ENCODE results near the gene PTGIR.

Gene PTGIR

DNA sequence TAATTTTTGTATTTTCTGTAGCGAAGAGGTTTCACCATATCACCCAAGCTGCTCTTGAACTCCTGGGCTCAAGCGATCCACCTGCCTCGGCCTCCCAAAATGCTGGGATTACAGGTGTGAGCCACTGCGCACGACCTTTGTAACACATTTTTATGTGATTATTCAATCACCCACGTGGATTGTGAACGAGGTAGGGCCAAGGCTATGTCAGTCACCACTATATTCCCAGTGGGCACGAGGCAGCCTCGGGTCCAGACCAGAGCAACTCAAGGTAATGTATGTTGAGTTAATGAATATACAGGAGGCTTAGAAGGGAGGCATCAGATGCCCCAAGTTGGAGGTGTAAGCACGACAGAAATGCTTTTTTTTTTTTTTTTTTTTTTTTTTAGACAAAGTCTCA lies 8.9 kb downstream of the PTGIR start:
- TF ChIP-seq, protein P1, sequence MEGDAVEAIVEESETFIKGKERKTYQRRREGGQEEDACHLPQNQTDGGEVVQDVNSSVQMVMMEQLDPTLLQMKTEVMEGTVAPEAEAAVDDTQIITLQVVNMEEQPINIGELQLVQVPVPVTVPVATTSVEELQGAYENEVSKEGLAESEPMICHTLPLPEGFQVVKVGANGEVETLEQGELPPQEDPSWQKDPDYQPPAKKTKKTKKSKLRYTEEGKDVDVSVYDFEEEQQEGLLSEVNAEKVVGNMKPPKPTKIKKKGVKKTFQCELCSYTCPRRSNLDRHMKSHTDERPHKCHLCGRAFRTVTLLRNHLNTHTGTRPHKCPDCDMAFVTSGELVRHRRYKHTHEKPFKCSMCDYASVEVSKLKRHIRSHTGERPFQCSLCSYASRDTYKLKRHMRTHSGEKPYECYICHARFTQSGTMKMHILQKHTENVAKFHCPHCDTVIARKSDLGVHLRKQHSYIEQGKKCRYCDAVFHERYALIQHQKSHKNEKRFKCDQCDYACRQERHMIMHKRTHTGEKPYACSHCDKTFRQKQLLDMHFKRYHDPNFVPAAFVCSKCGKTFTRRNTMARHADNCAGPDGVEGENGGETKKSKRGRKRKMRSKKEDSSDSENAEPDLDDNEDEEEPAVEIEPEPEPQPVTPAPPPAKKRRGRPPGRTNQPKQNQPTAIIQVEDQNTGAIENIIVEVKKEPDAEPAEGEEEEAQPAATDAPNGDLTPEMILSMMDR (conservative IDR thresholded peaks at IDR 0.05; ENCODE audit: low read length): no peak
- no peak for DNase-seq (ENCODE audit: low read depth)
- no peak overlapping the region for H3K4me3 ChIP-seq (ENCODE audit: low read length)

DNA sequence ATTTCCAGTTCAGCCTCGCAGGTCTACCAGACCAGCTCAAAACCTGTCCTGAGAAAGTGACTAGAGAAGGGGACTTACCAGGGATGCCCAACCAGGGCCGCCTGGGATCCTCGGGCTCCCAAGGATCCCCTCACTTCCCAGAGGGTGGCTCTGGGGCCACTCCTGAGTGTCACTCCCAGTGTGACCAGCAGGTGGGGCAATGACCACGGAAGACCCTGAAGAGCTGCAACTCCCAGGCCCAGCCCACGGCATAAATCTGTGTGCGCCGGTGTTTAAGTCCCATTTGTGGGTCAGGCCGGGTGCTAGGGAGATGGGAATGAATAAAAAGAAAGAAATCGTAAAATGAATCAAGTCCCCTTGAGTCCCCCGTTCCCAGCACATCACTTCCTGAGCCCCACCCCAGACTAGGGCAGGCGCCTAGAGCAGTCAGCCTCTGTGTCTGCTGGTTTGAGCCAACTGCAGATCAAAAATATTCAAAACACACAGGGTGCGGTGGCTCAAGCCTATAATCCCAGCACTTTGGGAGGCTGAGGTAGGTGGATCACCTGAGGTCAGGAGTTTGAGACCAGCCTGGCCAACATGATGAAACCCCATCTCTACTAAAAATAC lies 10.7 kb downstream of the PTGIR start:
- no peak overlapping the region for H3K4me3 ChIP-seq (ENCODE audit: low read length)
- TF ChIP-seq, protein P1 (conservative IDR thresholded peaks at IDR 0.05; ENCODE audit: low read length): peak; percentile 85
- peak; percentile 77 for DNase-seq (ENCODE audit: low read depth)

DNA sequence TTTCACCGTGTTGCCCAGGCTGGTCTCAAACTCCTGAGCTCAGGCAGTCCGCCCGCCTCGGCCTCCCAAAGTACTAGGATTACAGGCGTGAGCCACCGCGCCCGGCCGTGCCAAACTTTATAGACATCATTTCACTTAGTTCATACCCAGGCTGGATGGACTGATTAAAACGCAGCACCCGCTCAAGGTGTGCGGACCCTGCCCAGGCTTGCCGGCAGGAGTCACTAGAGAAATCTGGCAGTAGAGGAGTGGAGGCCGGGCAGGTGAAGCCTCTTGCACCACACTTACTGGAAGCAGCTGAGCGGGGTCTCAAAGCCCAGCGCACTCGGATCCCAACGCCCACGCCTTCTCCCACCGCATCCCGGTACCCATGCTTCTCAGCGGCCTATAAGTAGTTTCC lies 11.4 kb downstream of the PTGIR start:
- TF ChIP-seq, protein P1 (conservative IDR thresholded peaks at IDR 0.05; ENCODE audit: low read length): no peak

DNA sequence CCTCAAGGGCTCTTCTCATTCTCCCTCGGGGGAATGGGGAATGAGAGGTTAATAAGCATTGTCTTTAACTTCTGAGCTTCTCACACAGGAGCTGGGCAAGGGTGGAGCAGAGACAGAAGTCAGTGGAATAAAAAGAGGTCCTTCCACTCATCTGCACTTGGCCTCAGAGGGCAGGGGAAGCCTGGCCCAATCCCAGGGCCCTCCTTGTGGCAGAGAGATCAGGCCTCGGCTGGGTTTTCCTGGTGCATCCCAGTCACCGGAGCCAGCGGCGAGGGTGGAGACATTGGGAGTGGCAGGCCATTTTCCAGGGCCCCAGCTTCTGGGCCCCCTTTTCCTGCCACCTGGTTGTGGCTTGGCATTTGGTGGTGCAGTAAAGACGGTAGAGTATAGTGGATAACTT lies 13.1 kb downstream of the PTGIR start:
- TF ChIP-seq, protein P1 (conservative IDR thresholded peaks at IDR 0.05; ENCODE audit: low read length): no peak
- no peak for DNase-seq (ENCODE audit: low read depth)
- no peak overlapping the region for H3K4me3 ChIP-seq (ENCODE audit: low read length)

More for the DNA sequence above, 11.4 kb downstream of the PTGIR start:
- DNase-seq (ENCODE audit: low read depth): no peak
- H3K4me3 ChIP-seq (ENCODE audit: low read length): no peak overlapping the region

DNA sequence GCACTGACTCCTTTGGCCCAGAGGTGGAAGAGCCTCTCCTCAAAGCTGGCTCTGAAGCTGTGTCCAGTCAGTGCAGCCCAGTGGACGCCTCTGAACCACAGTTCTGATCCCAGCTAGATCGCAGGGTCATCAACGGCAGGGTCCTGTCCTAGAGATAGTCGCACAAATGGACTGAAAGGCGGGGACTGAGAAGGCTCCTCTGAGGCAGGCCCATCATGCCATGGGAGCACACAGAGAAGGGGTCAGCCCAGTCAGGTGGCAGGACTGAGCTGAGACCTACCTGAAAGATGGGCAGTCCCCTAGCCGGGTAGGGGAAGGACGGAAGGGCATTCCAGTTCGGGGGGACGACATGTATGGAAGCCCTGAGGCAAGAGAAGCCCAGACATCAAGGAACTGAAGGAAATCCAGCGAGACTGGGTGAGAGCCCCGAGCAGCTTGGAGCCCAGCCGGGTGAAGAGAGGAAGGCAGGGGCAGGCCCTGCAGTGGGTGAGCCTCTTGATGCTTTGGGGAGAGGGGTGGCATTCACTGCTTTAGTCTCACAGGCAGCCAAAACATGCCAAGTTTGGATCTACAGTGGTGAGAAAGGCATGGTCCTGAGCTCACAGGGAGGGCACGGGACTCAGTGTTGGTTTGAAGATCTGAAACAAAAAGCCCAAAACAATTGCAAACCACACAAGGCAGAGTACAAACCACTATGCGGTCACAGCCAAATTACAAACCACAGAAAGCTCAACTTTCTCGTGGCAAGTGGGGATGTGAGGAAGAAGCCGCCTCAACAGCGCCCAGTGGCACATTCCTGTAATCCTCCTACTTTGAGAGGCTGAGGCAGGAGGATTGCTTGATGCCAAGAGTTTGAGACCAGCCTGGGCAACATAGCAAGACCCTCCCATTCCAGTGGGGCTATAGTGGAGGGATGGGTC lies 13.8 kb downstream of the PTGIR start:
- no peak overlapping the region for H3K4me3 ChIP-seq (ENCODE audit: low read length)
- TF ChIP-seq, protein P1 (conservative IDR thresholded peaks at IDR 0.05; ENCODE audit: low read length): no peak
- peak; percentile 69 for DNase-seq (ENCODE audit: low read depth)

DNA sequence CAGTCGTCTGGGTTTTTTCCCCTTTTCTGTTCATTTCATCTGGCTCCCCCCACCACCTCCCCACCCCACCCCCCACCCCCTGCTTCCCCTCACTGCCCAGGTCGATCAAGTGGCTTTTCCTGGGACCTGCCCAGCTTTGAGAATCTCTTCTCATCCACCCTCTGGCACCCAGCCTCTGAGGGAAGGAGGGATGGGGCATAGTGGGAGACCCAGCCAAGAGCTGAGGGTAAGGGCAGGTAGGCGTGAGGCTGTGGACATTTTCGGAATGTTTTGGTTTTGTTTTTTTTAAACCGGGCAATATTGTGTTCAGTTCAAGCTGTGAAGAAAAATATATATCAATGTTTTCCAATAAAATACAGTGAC lies 14.5 kb downstream of the PTGIR start:
- TF ChIP-seq, protein P1 (conservative IDR thresholded peaks at IDR 0.05; ENCODE audit: low read length): no peak
- no peak for DNase-seq (ENCODE audit: low read depth)
- no peak overlapping the region for H3K4me3 ChIP-seq (ENCODE audit: low read length)
